Measurements from ENCODE around the gene CELF4.

The CELF4 gene

DNA sequence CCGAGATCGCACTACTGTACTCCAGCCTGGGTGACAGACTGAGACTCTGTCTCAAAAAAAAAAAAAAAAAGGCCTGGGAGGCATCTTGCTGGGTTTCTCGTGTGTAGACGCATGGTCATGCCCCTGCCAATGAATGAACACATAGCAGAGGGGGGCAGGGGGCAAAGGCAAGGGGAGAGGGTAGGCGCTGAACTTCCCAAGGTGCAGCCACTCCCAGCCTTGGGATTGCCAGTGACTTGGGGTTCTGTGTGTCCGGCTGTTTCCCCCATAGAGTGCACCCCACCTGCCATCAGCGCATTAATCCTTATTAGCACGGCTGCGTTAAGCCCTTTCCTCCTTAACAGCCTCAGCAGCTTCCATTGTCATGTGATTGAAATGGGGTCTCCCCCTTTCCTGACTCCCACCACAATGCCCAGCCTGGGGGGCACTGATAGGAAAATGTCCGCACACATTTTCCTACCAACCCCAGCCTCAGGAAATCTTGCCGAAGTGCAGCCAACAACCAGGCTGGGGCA is 225.8 kb downstream of the CELF4 start:
- no peak for DNase-seq

DNA sequence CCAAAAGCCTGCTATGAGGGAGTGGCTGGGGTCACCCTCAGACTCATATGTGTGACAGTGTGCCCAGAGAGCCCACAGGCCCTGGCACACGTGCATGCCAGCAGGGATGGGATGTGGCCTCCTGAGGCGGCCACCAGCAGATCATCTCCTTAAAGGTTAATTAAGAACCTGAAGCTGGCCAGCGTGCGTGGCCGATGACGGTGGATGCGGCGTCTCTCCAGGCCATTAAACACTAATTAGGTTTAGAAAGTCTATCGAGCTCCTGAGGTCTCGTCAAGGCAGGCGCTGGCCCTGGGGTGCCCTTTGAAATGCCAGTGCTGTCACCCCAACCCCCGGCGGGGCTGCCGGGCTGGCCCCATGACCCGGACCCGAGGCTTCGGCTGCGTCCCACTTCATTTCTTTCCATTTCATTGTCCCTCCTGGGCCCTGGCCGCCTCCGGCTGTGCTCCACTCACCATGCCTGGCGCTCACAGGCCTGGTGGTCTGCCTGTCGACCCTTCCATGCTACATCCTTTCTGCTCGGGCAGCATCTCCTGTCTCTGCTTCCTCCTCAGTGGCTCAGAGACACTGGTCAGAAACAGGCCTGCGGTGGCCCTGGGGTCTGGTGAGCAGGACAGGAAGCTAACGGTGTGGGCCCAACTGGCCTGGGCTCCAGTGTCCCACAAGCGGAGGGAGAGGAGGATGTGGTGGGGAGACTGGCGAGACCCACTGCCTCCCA is 228.9 kb downstream of the CELF4 start:
- no peak for DNase-seq

DNA sequence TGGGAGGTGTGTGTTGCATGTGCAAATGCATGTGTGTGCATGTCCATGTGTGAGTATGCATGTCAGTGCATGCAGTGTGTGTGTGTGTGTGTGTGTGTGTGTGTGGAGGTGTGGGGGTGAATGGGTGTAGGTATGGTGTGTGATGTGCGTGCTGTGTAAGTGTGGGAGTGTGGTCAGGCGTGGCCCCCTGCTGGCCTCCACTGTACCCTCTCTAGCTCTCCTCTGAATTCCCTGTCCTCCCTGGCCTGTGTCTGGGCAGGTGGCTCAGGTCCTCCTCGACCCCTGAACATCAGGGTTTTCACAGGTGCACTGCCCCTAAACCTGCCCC is 230.2 kb downstream of the CELF4 start:
- no peak for DNase-seq

DNA sequence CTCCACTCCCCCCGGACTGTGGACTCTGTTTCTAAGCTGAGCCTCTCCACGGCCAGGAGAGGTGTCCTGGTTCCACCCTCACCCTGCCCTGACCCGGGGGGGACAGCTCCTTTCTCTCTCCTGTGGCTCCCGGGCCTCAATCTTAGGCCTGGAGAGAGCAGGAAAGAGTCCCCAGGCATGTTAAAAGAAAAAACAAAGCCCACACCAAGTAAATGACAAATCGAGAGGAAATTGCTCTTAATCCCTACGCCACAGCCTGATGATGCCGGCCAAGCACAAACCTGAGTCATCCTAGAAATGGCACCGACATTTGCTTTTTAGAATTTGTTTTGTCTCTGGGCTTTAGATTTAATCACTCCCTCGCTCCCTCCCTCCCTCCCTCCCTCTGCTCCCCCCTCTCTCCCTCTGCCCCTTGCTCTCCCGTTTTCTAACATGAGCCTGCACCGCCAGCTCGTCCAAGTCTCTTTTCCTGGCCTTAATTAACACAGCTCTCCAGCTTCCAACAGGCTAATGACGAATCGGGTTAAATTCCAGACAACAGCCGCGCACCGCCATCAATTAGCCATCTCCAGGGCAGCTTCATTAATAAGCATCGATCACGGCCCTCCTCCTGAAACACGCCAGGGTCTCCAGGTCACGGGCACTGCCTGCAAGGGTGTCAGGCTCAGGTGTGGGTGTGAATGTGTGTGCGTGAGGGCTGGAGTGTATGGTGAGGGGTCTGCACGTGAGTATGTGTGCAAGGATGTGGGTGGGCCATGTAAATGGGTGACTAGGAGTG is 230.8 kb downstream of the CELF4 start:
- no peak for DNase-seq

DNA sequence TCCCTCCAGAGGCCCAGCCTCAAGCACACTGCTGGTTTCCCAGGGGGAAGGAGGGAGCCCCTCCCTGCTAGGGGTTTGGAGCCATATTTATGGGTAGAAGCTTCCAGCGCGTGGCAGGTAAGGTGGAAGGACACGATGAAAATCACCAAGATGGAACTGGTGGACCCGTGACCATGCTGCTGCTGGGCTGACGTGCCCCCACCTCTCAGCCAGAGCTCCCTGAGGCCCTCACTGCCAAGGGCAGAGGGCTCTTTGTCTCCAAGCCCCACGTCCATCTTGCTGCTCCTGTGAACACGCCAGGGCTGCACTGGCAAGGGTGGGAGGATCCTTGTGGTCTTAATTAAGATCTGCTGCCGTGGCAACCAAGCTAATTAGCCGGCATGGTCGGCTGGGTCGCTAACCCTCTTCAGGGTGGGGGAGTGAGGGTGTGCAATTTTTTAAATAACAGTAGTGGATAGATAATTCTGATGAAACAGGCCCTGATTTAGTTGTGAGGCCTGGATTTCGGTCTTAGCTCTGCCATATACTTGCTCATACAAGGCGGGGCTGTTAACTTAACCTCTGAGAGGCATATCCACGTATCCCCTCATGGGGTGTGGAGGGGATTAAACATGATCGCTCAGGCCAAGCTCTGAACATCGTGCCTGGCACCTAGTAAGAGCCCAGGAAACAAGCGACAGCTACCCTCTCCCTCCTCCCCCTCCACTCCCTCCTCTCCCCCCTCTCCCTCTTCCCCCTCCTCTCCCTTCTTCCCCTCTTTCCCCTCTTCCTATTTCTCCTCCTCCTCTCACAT is 232.8 kb downstream of the CELF4 start:
- DNase-seq, result no peak

DNA sequence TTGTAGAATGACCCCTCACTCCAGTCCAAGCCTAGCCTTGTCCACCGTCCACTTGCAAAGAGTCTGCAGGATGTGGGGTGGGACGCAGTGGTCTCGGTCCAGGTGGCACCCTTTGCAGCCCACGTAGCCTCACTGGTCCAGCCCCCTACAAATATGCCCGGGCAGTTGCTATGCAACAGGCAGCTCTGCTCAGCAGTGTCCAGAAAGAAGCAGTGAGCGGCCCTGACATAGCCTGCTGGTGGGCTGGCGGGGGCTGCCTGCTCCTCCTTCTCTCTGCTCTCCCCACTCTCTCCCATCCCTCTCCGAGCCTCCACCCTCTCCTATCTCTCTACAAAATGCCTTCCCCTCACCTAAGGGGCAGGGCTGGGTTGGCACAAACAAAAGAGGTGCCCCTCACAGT is 233.4 kb downstream of the CELF4 start:
- no peak for DNase-seq

DNA sequence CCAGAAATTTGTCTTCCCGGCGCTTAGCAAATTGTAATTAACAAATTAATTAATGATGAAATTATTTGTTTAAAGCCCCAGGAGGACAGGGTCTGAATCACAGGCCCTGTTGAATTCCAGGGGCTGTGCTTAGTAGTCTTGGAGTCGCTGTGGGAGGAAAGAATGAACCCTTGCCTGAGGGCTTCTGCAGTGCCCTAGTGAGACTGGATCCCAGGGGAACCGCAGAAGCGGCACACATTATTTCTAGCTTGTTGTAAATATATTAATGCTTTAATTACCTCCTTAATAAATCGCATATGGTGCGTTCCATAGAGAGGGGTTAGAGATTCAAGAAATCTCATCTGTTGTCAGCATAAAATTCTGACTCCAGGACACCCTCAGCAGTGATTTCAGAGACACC is 235.4 kb downstream of the CELF4 start:
- DNase-seq, result no peak

DNA sequence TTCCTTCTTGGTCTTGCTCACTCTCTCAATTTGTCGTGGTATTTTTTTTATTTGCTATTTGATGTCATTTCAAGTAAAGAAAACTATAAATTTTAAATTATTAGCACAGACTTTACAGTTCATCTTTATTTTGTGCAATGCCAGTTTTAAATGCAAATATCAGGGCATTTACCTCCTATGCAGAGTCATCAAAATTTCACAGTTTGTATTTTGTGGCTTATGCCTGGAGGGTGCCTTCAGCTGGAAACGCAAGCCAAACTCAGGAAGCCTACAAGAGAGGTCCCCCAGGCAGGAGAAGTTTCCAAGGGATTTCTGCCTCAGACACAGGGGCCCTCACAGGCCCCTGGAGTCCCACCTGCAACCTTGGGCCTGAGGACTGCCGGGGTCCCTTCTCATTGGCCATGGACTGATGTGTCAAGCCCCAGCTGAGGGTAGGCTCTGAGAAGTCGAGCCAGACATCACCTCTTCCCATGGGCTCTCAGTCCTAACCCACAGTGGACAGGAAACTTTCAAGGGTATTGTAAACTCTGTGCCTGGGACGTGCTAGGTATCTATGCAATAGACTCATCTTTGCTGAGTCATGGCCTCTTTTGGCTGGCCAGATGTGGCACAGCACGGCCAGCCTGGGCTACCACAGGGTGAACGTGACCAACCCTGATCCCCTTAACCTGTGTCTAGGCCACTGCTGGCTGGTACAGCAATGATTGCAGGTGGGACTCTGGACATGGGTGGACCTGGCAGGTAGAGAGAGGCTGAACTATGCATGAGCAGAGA is 236.5 kb downstream of the CELF4 start:
- DNase-seq, result no peak

DNA sequence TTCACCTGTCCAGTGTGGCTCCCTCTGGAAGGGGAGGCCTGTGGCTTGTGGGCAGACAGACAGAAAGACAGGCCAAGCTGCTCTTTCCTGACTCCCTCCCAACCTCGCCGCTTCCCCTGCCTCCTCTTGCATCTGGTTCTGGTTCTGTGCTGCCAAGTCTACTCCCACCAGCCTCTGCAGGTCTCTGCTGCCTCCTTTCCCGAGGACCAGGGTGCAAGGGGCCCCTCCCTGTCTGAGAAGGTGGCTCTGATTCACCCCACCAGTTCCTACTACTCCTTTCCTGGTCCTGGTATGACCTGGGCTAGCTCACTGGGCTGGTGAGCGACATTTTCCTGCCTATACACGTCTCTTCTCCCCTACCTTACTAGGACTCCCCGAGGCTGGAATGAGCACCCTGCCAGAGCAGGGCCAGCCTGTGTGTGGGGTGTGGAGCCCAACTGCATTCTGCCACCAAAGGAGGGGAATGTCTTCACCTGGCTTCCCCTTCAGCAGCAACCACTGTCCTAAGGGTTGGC is 238.5 kb downstream of the CELF4 start:
- no peak for DNase-seq

DNA sequence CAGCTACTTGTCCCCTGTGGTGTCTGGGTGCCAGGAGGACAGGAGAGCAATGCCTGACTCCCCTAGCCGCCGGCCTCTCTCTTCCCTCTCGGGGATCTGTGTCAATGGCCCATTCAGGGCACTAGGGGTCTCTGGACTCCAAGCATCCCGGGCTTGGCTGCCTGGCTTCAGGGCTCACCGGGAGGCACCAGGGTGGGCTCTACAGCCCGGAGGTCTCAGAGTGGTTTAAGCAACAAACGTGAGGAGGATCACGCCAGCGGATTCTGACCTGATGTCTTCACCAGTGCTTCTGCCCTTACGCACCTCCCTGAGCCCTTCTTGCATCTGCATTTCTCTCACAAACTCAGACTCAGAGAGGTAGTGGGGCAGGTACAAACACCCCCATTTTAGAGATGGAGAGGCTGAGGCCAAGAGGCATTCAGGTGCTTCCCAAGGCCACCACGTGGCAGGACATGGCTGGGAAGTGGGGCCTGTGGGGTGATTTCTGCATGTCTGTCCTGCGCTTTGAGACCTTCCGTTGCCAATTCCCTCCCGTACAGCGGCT is 243.0 kb downstream of the CELF4 start:
- DNase-seq, result no peak

DNA sequence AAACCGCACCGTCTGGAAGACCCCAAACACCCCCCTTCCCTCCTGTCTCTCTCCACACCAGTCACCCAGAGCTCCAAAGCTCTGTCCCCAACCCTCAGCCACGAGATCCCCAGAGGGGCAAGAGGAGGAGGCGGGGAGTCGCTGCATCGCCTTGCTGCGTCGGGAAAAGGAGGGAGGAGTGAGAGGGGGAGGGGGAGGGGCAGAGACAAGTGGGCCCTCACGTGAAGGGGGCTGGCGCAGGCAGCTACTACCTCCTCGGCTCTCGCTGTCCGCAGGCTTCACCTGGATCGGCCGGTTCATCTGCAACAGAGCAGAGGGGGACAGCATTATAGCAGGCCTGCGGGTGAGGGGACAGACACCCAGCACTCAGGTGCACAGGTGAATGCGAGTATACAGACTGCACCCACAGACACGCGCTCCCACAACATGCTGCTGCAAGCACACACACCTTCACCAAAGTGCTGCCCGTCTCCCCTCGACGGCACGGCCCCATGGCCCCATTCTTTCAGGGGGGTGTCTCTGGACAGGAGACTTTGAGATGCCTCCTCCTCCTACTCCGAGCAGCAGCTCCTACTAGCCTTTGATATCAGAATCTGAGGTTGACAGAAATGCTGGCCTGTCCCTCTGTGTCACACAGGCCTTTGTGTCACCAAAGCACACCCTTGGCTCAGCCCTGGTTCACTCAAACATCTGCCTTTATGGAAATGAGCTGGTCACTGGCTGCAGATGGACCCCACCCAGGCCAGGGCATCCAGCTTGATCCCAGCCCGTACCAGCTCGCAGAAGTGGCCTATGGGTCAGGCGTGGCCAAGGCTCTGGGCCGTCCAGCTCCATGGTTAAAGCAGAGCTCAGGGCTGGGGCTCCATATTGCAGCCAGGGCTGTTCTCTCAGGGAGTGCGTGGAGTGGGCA is 243.8 kb downstream of the CELF4 start:
- DNase-seq, result no peak

DNA sequence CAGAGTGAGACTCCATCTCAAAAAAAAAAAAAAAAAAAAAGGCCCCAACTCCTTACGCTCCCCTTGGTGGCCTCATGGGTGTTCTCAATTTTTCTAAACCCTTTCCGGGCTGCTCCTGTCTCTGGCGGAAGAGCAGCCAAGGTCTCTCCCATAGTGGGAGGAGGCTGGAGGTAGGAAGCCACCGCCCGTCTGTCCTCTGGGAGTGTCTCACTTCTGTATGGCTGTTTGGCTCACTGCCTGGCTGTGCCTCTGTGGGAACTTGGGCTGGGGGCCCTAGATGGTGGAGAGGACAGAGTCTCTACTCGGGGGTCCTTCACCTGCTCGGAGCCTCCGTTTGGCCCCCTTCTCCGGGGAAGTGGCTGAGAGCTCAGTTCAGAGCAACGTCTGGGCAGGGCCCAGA is 245.3 kb downstream of the CELF4 start:
- DNase-seq, result no peak

DNA sequence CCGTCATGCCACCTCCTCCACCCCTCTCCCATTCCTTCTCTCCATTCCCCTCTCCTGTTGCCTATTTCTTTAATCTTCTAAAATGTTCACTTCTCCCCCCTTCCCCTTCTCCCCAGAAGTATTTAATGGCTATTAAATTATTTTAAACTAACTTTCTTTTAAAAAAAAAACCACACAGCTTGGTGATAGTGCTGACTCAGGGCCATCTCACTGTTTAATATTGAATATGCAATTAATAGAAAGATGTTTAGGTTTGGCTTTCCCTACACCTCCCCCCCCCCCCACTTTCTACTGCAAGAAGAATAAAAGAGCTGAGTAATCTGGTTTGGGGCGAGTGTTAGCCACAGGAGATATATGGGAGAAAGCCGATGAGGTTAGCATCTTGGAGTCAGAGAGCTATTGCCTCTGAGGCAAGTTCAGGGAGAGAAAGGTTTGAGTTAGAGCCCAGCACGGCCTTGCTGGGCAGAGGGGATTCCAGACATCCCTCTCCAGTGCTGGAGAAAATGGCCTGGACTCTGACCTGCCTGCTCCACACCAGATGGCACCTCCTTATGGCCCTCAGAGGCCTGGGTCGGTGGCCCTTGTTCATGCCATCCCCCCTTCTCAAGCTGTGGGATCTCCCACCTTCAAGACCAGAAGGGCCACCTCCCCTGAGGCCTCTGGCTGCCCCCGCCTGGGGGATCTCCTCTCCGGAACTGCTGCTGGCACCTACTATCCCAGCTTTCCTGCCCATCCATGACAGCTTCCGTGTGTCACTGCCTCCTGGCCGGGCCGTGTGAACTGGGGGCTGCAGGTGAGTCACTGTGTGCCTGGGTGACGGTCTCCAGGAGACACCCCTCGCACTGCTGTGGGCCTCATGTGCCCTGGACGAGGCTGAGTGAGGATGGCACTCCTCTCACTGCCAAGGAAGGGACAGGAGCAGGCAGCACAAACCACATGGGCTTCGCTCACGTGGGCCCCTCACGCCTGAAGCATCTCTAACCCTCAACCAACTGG is 246.9 kb downstream of the CELF4 start:
- DNase-seq, result no peak

DNA sequence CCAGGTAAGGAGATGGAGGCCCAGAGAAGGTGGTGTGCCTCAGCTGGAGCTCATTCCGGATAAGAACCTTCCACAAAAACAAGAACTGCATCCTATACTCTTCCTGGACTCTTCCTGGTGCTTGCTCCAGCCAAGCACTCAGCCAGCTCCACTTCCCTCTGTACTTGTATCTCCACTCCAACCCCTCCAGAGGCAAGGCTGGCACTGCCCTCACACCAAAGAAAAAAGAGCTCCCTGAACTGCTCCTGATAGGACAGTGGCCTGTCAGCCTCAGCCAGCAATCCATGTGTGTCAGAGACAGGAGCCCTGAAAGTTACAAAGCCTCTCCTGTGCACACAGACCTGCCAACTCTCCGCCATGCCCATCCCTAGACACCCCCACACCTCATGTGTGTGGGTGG is 248.1 kb downstream of the CELF4 start:
- no peak for DNase-seq

DNA sequence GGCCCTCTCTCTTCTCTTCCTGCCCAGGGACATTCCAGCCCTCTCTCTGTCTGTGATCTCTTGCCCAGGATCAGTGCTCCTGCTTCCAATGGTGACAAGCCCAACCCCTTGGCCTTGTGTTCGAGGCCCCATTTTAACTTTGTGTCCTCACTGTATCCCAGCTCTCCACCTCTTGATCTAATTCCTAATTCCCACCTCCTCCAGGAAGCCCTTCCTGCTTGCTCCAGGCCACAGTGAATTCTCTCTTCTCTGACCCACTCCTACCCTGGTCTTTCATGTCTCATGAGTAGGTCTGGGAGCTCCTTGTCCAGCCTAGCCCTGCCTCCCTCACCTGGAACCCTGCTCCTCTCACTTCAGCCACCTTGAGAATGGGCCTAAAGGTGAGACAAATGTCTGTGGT is 249.1 kb downstream of the CELF4 start:
- no peak for DNase-seq

DNA sequence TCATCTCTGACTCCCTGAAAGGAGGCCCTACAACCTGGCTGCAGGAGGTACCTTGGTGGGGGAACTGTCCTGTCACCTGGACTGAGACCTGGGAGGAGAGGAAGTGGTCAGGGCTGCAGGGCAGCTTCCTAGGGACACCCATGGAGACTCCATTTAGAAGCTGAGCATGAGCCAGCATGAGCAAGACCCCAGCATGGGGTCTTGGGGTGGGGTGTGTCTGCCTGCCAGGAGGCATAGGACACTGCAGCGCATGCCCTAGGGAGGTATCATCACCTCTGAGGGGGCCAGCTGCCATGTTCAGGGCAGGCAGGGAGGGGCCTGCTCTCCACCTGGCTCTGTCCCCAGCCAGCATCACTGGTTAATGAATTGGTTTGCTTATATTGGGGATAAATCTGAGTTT is 249.7 kb downstream of the CELF4 start:
- no peak for DNase-seq

DNA sequence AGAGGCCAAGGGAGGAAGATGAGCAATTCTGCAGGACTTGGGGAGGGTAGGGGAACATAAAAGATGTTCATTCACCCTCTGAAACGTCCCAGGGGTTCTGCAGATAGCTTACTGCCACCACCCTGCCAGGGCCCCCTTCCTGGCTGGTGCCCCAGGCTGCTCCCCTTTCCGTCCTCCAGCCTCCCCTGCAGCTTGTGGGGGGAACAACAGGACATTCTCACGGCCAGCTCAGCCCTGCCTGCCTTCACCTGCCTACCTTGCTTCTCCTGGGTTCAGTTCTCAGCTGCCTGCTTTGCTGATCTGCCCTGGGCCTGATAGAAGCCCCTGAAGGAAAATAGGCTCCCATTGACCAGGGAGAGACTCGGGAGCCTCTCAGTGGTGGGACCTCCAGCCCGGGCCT is 251.1 kb downstream of the CELF4 start:
- no peak for DNase-seq

DNA sequence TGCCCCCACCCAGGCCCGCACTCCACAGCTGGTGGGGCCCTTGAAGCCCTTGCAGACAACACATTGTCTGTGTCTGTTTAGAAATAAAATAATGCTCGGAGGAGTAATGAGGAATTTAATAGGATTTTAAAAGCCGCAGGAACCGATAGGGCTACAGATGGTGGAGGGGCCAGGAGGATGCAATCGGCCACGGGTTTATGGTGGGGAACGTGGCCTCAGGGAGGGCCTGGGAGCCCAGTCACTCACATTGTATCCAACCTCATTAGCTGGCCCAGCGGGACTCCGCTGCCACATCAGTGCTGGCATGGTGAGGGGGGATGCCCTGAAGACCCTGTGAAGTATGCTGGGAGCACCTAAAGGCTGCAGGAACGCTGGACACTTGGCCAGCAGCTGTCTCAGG is 252.0 kb downstream of the CELF4 start:
- DNase-seq, result no peak

DNA sequence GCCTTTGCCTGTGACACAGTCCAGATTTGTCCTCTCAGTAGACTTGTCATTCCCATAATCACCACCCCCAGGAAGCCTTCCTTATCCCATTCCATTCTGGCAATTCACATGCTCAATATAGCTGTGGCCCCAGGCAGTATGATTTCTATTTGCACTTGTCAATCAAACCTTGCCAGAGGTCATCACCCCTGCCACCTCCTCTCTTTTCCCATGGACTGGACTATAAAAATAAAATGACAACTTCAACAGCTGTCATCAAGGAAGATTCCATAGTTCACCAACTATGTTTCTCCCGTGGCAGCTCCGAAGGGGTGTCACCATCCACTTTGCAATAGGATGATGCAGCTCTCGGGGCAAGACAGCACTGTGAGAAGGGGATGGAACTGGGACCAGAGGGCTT is 255.7 kb downstream of the CELF4 start:
- no peak for DNase-seq

DNA sequence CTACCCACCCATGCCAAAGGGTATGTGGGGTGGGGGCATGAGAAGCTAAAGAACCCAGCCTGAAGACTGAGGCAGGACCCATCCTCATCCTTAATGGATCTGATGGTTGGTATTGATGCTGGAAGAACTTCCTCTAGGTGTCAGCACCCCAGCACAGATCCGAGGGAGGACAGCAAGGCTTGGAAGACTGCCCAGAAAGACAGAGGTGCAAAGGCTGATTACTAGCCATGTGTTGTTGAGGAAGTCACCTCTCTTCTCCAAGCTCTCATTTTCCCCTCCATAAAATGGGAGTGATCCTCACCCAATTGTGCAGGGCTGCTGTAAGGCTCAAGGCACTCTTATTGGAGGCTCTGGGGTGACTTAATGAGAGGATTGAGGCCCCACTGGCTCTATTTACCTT is 256.5 kb downstream of the CELF4 start:
- no peak for DNase-seq

Data from activated T-cell treated with anti-CD3 and anti-CD28 coated beads, Interleukin-2, amount 50 U/mL, for 1 hour (primary cell).